ENCODE results near the gene TXLNA.

TXLNA gene

DNA sequence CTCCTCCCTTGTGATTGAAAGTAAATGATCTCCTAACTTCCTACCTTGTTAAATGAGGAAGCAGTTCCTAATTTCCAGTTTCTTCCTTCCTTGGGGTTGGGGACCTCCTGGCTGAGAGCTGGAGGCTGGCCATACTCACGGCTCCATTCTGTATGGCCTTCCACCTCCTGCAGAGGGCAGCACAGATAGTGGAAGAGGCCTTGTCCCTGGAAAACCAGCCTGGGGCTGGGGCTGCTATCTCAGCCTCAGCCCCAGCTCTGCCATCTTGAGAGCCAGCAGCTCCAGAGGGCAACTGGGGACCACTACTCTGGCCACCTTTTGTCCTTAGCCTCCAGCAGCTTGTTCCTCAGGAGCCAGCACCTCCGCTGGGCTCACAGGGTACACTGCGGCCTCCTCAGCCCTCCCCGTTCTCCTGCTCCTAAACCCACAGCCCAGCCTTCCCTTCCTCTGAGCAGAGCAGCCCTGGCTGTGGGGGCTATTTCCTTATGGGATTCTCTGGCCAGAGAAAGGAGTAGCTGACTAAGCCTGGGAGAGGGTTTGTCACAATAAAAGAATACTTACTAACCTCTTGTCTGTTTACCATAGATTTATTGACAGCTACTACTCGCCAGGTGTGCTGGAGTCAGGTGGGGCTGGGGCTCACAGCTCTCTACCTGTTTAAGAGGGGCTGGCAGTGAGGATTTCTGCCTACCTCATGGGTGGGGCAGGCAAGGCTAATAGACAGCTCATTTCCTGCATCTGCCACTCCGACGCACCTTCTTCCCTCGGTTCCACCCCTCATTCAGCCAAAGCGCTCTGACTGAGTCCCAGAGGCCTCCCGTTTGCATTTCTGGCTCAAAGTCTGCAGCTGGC, 36.4 kb downstream of the TXLNA start:
- DNase-seq = peak in 7 of 14 donors; percentile 4 to 39 (median 18)

DNA sequence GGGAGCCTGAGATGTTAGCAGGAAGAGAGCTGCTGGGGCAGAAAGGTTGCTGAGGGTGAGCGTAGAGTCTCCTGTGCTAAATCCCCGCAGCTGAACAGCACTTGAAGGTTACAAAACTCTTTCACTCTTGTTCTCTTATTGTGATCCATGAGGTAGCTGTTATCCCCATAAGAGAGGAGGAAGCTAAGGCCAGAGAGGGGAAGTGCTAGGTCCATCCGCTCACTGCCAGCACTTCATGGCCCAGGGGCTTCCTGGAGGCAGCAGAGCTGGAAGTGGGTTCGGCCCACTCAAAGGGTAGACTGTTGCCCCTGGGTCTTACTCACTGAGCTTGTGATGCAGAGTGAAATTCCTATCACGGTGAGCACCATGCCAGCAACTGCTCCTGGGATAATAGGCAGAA, 37.1 kb downstream of the TXLNA start:
- DNase-seq = no peak

DNA sequence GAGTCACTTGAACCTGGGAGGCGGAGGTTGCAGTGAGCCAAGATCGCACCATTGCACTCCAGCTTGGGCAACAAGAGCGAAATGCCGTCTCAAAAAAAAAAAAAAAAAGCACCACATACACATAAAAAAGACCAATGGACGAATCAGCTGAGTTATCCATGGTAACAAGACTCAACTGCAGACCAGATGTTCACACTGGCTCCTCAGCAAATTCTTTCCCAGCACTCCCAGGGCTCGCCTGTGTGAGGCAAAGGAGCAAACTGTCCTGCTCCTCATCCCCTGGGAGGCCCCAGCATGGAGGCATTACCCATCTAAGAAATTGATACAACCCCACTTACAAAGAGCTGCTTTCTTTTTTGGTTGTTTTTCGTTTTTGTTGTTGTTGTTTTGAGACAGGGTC, 39.5 kb downstream of the TXLNA start:
- no peak for DNase-seq

DNA sequence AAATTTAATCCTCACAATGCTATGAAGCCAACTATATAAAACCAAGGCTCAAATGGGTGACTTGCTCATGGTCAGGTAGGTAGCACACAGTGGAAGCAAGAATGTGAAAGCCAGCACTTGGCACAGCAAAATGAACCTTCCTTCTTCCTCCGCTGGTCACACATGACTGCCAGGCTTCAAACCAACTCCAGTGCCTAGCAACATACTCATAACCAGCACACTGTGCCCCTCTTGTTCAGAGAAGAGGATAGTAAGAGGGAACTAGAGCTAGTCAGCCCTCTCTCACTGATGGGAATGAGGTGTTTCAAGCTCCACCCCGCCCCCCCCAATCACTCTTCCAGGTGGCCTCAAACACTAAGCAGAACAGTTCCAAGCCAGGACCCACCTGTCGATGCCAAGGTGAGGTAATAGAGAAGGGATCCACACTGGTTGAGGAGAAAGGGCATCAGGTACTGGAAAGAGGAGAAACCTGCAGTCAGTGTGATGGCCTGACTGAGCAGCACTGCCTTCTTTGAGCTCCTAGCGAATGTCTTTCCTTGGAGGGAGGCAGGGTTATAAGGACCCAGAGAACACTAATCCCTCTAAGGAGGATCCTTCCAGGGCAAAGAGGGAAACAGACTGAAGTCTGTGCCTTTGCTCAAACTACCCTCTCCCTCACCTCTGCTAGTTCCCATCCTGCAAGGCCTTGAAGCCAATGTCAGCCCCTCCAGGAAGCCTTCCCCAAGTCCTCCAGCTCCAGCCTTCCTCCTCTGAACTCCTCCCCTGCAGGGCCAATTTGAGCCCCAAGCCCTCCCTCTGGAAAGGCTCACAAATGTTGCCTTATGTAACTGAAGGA, 41.5 kb downstream of the TXLNA start:
- no peak for DNase-seq

- no peak for DNase-seq
Measured at GRCh38 chr1:32221581-32221979, 42.1 kb downstream of the TXLNA start.

DNA sequence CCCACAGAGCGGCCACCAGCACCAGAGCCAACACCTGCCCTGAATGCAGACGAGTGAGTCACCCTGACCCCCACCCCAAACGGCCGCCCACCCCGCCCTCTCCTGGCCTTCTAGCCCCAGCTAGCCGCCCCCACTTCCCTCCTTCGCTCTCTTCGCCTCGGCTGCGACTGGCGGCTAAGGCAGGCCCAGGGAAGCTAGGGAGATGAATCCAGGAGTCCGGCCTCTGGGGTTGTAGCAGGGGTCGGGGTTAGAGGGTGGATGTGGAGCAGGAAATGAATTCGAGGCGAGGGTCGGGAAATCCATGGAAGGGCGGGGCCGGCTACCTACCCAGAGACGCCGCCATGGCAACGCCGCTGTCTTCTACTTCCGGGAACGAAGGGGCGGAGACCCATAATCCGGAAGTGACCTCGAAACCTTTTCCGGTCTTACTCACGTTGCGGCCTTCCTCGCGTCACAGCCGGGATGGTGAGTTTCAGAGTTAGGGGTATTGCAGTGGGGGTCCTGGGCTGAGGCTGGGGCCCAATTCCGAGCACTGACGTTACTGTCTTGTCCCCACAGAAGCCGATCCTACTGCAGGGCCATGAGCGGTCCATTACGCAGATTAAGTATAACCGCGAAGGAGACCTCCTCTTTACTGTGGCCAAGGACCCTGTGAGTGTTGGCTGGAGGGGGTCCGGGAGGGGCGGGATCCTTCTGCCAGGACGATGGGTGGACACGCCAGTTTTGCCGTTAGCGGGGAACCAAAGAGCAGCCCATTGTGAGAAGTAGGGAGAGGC, 42.7 kb downstream of the TXLNA start, which contains the start of the genes EIF3I and TMEM234:
Gene EIF3I, plus strand, starts transcription at position 428 of the 776 bp plus-strand sequence. Its CDS starts 35 bp downstream, at position 463.
Gene TMEM234, minus strand, starts transcription at position 374 of the 776 bp plus-strand sequence. Its CDS starts 31 bp downstream, at position 343.
- DNase-seq = peak in 13 of 14 donors; percentile 33 to 90 (median 87)

GRCh38 chr1:32223683-32224082, 44.2 kb downstream of the TXLNA start:
- DNase-seq = no peak

- DNase-seq = no peak
Measured at GRCh38 chr1:32224285-32224684, 44.8 kb downstream of the TXLNA start.

DNA sequence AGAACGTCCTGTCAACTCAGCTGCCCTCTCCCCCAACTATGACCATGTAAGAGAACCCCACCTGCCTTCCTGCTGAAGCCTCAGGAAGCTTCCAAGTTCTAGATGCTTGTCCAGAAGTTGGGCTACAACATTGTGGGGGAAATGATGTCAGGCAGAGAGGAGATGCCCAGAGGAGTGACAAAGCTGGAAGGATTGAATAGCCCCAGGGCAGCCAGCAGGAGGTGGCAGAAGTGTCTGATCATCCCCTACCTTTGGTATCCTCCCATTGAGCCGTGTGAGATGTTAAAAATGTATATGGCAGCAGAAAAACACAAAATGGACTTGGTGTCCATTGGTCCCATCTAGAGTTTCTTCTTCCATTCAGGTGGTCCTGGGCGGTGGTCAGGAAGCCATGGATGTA, 49.3 kb downstream of the TXLNA start:
- no peak for DNase-seq

GRCh38 chr1:32231843-32232432, 52.5 kb downstream of the TXLNA start:
- DNase-seq = no peak

DNA sequence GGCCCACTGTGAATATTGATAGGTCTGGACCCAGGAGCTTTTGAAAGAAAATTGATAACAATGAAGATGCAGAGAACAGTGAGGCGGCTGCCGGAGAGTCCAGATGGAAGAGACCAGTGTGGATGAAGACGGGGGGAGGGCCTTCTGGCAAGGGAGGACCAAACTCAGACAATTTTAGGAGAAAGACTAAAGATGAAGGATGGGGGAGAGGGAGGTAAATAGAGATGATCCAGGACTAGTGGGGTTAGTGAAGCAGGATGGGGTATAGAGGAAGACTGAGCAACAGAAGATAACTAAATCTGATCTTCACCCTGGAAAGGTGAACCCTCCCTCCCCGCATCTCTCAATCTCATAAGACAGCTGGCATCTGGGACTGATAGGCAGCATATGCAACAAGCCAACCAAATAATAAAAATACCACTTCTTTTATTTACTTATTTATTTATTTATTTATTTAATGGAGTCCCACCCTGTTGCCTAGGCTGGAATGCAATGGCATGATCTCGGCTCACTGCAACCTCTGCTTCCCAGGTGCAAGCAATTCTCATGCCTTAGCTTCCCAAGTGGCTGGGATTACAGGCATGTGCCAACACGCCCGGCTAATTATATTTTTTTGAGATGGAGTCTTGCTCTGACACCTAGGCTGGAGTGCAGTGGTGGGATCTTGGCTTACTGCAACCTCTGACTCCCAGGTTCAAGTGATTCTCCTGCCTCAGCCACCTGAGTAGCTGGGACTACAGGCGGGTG, 53.3 kb downstream of the TXLNA start:
- DNase-seq = no peak

DNA sequence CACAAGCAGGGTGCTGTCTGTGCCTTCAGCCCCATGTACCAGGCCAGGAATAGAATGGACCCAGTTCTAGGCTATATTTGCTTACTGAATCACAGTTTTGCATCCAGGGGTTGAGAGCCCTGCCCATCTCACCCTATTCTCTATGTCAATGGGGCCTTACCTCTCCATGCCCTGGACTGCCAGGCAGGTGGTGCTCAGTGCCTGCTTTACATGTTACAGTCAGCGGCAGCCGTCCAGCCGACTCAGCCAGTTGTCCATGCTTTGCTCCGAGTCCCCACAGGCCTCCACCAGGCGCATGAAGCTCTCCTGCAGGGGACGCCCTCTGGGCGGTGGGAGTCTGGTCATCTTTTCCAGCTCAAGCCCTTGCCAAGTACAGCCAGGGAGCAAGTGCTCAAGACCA, 55.3 kb downstream of the TXLNA start:
- DNase-seq = no peak

- DNase-seq = peak in 1 of 14 donors; percentile 23
Measured at GRCh38 chr1:32239337-32239736, 59.9 kb downstream of the TXLNA start.

DNA sequence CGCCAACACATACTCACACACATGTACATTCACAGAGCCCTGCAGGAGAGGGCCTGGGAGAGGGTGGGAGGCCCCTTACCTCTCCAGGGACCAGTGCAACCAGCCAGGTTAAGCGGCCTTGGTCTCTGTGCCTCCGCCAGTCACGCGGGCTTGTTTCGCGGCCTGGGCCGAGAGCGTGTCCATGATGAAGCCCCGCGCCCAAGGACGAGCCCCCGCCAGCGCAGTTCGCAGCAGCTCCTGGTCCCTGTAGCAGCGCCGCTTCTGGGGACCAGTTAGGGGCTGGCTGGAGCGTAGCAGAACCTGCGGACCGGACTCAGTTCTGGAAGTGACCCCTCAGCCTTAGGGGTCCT, 60.3 kb downstream of the TXLNA start:
- peak in 1 of 14 donors; percentile 8 for DNase-seq

GRCh38 chr1:32240140-32240951, 60.9 kb downstream of the TXLNA start:
- DNase-seq = peak in 12 of 14 donors; percentile 12 to 50 (median 36)

DNA sequence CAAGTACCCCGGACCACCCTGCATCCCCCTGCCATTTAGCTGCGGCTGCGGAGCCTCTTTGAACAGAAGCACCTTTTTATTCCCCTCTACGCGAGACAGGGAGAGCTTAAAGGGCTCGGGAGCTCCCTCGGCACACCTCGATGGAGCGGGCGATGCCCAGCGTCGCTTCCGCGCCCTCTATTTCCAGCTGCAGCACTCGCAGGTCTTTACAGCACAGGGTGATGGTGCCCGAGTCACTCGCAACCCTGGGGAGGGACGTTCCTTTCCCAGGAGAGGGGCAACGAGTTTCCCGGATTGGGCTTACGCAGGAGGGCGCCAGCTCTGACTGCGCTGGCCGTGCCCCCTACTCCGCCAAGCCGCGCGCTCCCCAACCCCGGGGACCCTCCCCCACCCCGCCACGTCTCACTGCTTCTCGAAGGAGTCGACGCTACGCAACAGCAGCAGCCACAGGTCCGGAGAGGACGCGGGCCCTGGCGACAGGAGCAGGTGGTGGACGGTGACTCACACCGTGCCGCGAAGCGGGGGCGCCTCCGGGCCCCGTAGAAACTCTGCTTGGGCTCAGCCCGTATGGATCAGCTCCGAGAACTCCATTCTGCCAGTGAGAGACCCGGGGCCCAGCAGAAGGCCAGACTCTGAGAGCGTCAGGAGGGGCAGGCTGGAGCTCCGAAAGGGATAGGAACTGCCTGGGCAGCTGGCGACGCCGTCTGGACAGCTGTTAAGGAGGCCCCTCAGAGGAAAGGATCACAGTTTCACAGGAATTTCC, 61.7 kb downstream of the TXLNA start:
- DNase-seq = peak in 10 of 14 donors; percentile 5 to 55 (median 43)

DNA sequence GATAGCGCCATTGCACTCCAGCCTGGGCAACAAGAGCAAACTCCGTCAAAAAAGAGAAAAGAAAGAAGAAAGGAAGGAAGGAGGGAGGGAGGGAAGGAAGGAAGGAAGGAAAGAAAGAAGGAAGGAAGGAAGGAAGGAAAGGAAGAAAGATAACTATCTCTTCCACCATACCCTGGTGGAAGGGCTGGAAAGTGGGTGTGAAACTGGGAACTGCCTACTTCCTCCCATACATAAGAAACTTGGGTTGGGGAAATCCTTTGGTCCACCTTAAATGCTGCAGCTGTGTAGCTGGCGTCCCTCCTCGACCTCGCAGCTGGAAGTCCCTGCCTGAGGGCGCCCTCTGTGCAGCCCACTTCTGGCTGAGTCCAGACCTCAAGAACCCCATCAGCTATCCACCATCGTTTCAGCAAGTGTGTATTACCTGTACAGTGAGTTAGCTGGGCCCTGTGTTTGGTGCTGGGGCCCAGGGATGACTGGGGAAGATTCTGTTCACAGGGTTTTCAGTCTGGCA, 62.9 kb downstream of the TXLNA start:
- peak in 9 of 14 donors; percentile 1 to 42 (median 15) for DNase-seq

GRCh38 chr1:32246888-32247273, 67.4 kb downstream of the TXLNA start, which contains the start of gene FAM167B:
Gene FAM167B, plus strand, starts transcription at chr1:32247222. Its CDS starts 200 bp downstream, at chr1:32247422.
- no peak for DNase-seq

DNA sequence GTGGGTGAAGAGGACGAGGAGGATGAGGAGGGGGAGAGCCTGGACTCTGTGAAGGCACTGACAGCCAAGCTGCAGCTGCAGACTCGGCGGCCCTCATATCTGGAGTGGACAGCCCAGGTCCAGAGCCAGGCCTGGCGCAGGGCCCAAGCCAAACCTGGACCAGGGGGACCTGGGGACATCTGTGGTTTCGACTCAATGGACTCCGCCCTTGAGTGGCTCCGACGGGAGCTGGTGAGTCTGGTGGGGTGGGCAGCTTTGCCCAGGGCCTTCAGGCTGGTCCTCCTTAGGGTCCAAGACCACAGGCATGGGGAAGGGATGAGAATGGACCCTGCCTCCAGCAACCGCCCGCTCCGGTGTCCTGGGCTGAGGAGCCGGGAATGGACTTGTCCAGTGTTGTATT, 68.0 kb downstream of the TXLNA start:
- no peak for DNase-seq

Data from C1 segment of cervical spinal cord (tissue), 14 donors.